ENCODE measurements around the gene PTPN20.

Gene PTPN20

GRCh38 chr10:47022311-47023131, 111.3 kb downstream of the PTPN20 start:
- no peak for DNase-seq

- DNase-seq, result no peak
These were observed 112.2 kb downstream of the PTPN20 start for GRCh38 chr10:47023237-47024045.

GRCh38 chr10:47024046-47024322, 112.8 kb downstream of the PTPN20 start:
- no peak for DNase-seq

- DNase-seq, result peak; percentile 61 to 69
These were observed 113.4 kb downstream of the PTPN20 start for GRCh38 chr10:47024399-47025252.

GRCh38 chr10:47025253-47025539, 114.0 kb downstream of the PTPN20 start:
- no peak for DNase-seq

- DNase-seq, result no peak
These were observed 114.5 kb downstream of the PTPN20 start for GRCh38 chr10:47025540-47026300.

GRCh38 chr10:47026301-47027107, 115.3 kb downstream of the PTPN20 start:
- DNase-seq, result no peak

GRCh38 chr10:47027108-47027783, 116.0 kb downstream of the PTPN20 start:
- no peak for DNase-seq

- DNase-seq, result no peak
These were observed 116.6 kb downstream of the PTPN20 start for GRCh38 chr10:47027784-47028260.

- no peak for DNase-seq
These were observed 117.2 kb downstream of the PTPN20 start for GRCh38 chr10:47028466-47028865.

- no peak for DNase-seq
These were observed 118.2 kb downstream of the PTPN20 start for GRCh38 chr10:47029181-47030009.

- DNase-seq, result no peak
These were observed 119.0 kb downstream of the PTPN20 start for GRCh38 chr10:47030191-47030703.

GRCh38 chr10:47031211-47031900, 120.1 kb downstream of the PTPN20 start:
- DNase-seq, result no peak

- no peak for DNase-seq
These were observed 120.8 kb downstream of the PTPN20 start for GRCh38 chr10:47031901-47032465.

GRCh38 chr10:47033081-47033480, 121.9 kb downstream of the PTPN20 start:
- no peak for DNase-seq

GRCh38 chr10:47033541-47034270, 122.5 kb downstream of the PTPN20 start:
- no peak for DNase-seq

GRCh38 chr10:47034441-47035051, 123.3 kb downstream of the PTPN20 start:
- no peak for DNase-seq

Data from activated CD4-positive, alpha-beta T cell treated with anti-CD3 and anti-CD28 coated beads for 4 hours (primary cell).